GM18873 (cell line): ENCODE results near the gene BCAS1.
"Not testable (repeated sequence)": the region's sequence is repeated elsewhere in the genome, so short reads cannot be mapped to it uniquely, and the experiment has no call there.

Source experiments
- ATAC-seq: cut with Tn5 transposase; IDR thresholded peaks from one replicate; pipeline ENCODE4 v1.9.1; 2021; ENCODE audit warnings: mild to moderate bottlenecking, moderate library complexity, moderate number of reproducible peaks; ENCODE audit not compliant: unreplicated experiment, low FRiP score

Gene BCAS1

GRCh38 chr20:53933232-53933846, 137.1 kb downstream of the BCAS1 start:
- ATAC-seq = no peak

GRCh38 chr20:53932655-53933192, 137.7 kb downstream of the BCAS1 start:
- ATAC-seq = not testable (repeated sequence)

GRCh38 chr20:53931597-53931996, 138.8 kb downstream of the BCAS1 start:
- ATAC-seq = no peak

DNA sequence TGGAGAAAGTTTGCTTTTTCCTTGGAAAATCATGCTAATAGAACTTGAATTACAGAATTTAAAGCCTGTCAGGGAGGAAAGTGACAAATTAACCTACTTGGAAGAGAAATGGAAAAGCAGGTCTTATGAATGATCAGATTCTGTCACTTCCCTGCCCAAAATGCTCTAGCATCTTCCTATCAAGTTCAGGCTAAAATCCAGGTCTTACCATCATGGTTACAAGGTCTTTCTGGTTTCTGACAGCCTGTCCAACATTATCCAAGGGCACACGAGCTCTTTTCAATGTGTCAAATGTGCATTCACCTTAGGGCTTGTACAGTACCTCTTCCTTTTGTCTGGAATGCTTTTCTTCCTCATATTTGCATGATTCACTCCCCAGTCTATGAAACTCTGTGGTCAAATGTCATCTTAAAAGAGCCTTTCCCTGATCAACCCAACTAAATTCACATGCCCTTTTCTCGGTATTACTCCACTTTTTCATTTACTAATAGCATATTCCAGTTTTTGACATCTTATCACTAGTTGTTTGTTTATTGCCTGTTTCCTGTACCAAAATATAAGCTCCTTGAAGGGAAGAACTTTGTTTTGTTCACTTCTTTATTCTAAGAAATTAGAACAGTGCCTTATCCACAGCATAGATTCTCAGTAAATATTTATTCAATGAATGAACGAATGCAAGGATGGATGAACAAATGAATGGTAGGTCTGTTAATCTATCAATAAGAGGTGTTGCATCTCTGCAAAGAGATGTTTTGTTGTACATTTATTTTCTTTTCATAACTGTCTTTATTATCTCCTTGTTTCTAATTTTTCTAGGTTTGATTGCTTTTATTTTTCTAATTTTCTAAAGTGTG, 139.5 kb downstream of the BCAS1 start:
- ATAC-seq = no peak

DNA sequence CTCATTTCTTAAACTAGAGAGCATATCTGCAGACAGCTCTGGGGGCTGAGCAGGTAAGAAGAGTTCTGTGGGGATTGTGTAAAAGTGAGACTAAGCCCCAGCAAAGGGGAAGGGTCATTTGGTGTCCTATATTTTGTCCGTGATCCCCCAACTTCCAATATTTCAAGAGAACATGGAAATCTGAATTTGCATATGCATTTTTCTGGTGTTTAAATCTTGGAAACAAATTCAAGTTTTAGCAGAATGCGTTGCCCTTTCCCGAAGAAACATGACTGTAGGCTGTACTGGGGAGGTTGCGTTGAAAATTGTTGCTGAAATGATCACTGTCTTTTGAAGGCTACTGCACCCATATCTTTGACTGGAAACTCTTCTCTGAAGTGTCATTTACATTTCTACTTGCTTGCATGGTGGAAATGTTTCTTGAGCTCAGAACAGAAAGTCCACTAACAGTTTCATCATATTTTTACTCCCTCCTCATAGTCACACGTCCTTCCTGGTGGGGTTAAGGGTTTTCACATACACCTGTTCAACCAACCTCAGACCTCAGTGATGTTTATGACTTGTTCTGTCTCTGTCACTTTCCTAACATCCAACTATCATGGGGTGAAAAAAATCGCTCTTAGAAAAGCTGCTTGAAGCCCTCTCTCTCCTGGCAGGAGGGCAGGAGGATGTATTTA, 140.3 kb downstream of the BCAS1 start:
- peak; percentile 60 for ATAC-seq

DNA sequence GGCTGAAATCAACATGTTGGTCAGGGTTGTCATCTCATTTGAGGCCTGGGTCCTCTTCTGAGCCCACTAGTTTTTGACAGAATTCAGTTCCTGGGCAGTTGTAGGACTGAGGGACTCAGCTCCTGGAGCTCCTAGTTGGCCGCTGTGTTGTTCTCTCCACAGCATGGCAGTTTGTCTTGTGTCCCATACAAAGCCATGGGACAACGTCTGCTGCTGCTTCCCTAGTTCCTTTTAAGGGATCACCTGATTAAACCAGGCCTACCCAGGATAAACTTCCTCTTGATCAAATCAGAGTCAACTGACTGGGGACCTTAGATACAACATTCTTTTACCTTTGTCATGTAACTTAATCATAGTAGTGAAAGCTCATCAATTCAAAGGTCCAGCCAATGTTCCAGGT, 141.0 kb downstream of the BCAS1 start:
- ATAC-seq = no peak

DNA sequence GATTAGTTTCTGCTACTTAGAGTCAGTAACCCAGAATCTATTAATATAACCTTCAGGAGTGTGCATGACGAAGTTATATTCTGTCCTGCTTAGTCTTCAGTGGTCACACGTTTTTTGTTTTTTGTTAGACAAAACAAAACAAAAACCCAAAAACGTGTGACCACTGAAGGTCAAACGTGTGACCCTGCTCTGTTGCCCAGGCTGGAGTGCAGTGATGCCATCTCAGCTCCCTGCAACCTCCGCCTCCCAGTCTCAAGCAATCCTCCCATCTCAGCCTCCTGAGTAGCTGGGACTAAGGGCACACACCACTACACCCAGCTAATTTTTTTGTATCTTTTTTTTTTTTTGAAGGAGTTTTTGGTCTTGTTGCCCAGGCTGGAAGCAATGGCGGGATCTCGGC, 142.4 kb downstream of the BCAS1 start:
- ATAC-seq = no peak

- peak; percentile 70 for ATAC-seq
Measured at GRCh38 chr20:53926428-53927028, 143.9 kb downstream of the BCAS1 start.

DNA sequence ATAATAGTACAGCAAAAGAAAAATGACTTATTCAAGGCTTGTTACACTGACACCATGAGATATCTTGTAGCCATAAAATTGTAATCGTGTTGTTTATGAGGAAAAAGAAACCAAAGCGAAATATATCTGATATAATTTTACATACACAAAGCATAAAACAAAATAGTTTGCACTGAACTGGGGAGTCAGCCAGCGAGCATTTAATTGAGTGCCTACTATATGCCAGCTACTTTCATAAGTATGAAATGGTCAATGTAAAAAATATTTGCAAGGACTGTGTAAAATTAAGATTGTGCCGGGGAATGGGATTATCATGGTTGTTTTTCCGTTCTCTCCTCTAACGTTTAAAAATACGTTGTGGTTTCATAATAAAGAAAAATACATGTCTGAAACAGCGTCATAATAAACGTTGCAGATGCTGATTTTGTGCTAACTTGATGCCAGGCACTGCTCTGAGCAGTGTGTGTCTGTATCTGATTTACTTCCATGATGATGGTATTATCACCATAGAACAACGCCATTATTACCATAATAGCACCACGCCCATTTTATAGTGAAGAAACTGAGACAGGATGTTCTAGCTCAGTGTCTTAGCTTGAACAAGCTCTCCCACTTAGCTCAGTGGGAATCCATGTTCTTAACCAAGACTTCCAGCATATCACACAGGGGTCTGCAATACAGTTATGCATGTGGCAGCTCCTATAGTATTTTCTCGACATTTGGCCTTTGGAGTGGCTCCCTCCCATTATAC, 144.6 kb downstream of the BCAS1 start:
- no peak for ATAC-seq

GRCh38 chr20:53923566-53924369, 146.6 kb downstream of the BCAS1 start:
- ATAC-seq = no peak

GRCh38 chr20:53922901-53923314, 147.5 kb downstream of the BCAS1 start:
- ATAC-seq = peak; percentile 35

DNA sequence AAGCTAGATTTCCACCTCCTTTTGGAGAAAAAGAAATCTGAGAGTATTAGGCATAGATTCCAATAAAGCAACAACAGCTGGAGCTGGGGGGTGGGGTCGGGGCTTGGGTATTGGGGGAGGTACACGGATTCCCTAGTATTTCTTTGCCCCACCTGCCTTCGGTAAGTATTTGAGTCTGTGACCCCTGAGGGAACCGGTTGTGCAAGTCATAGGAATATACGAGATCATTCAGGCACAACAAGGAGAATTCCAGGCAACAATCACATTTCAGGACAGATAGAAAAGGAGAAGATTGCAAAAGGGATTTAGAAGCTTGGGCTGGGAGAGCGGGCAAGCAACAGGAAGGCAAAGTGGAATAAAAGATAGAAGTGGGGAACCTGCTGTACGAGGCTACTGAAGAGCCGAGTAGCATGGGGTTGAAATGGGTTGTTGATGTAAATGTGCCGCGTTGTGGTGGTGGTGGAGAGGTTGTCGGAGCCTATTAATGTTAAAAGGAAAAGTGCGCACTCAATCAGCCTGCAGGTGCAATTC, 148.9 kb downstream of the BCAS1 start:
- ATAC-seq = no peak

- no peak for ATAC-seq
Measured at GRCh38 chr20:53920647-53921245, 149.6 kb downstream of the BCAS1 start.

DNA sequence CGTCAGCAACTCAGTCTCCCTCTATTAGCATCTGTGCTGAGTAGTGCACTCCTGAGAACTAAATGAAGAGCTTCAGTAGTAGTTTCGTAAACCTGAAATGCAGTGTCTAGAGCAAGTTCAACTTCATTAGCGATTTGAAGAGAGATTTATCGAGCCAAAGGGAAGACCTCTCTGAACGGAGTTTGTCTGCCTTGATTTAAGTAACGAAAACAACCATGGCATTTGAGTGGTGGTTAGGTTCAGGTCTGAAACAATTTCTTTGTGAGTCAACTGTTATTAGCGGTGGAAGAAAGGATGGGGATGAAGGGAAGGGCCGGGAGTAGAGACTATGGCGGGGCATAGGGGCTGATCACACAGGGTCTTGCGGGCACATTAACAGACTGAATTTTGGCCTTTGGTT, 150.5 kb downstream of the BCAS1 start:
- ATAC-seq = no peak

DNA sequence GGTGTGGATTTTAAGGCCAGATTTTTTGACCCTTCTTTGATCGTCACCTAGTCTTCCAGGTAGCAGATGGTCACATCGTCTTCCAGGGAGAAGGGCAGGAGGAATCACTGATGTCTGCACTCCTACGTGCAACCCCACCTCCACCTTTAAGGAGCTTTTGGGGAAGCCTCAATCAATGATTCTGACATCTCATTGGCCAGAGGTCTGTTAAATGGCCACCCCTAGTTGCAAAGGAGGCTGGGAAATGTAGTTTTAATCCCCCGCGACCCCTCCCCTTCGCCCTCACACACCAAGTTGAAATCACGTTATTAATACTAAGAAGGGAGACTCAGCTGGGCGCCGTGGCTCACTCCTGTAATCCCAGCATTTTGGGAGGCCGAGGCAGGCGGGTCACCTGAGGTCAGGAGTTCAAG, 151.4 kb downstream of the BCAS1 start:
- no peak for ATAC-seq

- ATAC-seq = no peak
Measured at GRCh38 chr20:53918020-53918311, 152.4 kb downstream of the BCAS1 start.

- ATAC-seq = peak; percentile 81
Measured at GRCh38 chr20:53917145-53918019, 153.0 kb downstream of the BCAS1 start.

DNA sequence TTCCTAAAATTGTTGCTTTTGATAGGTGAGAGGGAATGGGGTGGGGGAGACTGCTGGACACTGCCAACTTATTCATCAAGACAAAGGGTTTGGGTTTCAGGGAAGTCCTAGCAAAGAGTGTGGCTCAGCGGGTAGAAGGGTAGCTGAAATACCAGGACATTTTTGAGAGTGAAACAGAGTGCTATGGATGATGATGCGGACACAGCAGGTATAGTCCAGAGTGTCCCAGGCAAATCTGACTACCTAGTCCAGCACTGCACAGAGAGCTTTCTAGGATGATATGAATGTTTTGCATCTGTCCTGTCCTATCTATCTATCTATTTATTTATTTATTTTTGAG, 154.3 kb downstream of the BCAS1 start:
- no peak for ATAC-seq
